ENCODE data around the gene HCRT.
"Not testable (repeated sequence)": the region's sequence is repeated elsewhere in the genome, so short reads cannot be mapped to it uniquely, and the experiment has no call there.

The HCRT gene

DNA sequence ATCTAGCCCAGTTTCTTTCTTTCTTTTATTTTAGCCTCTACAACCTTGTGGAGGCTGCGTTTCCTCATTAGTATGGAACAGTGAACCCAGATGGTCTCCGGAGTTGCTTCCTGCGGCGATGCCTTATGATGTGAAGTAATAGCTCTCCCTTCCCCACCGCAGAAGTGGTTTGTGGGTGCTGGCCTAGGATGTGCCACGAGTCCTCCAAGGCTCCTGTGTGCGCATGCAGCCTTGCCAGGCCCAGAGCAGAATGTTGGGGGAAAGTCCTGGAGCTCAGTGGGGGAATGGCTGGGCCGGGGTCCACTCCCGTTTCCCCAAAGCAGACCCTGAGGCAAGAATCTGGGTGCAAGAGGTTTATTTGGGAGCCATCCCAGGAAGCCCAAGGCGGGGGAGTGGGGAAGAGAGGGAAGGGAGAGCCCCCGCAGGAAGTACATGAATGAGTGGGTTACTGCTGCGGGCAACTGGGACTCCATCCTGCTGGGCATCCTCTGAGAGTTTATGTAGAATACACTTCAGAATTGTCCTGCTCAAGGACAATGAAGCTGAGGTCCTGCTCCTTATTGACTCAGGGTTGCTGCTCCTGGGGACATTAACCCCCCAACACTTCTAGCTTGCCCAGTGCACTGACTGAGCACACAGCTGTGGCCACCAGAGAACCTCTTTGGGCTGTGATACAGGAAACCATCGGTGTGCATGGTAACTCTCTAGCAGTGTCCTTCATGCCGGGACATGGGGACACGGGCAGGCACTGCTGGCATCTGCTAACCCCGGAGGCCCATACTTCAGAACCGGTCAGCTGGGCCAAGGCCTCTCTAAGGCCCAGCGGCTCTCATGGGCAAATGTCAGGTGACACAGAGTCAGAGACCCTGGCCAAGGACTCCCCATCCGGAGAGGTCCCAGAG lies 3.7 kb upstream of the HCRT start:
- FAIRE-seq: no peak
- no peak for DNase-seq (ENCODE audit: insufficient read length, low spot score)
- TF ChIP-seq TAF1 (IDR thresholded peaks at IDR 0.05; ENCODE audit: low read depth, low read length) (no peak), SPI1 (IDR thresholded peaks at IDR 0.05; ENCODE audit: low read depth, low read length) (no peak), PAX5 (IDR thresholded peaks at IDR 0.05; ENCODE audit: insufficient read depth, low read length, severe bottlenecking) (no peak), POLR2A (IDR thresholded peaks at IDR 0.05; ENCODE audit: low read depth, low read length) (no peak), POLR2AphosphoS5 (IDR thresholded peaks at IDR 0.05; ENCODE audit: low read depth, low read length) (no peak), POU2F2 (IDR thresholded peaks at IDR 0.05; ENCODE audit: low read depth, low read length) (no peak)

DNA sequence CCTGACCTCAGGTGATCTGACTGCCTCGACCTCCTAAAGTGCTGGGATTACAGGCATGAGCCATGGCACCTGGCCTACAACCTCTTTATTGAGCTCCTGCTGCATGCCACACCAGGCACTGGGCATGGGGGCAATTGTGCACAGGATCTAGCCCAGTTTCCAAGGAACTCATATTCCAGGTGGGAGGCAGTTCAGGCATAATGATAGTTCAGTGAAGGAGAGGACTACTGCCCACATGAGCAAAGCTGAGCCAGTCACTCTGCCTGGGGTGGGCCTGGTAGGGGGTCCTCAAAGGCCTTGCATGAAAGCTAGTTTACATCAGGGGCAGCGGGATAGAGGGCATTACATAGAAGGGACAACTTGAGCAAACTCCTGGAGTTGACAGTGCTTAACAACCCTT lies 2.6 kb upstream of the HCRT start:
- TF ChIP-seq POU2F2 (IDR thresholded peaks at IDR 0.05; ENCODE audit: low read depth, low read length) (no peak), PAX5 (IDR thresholded peaks at IDR 0.05; ENCODE audit: insufficient read depth, low read length, severe bottlenecking) (no peak), POLR2AphosphoS5 (IDR thresholded peaks at IDR 0.05; ENCODE audit: low read depth, low read length) (no peak), SPI1 (IDR thresholded peaks at IDR 0.05; ENCODE audit: low read depth, low read length) (no peak), TAF1 (IDR thresholded peaks at IDR 0.05; ENCODE audit: low read depth, low read length) (no peak), POLR2A (IDR thresholded peaks at IDR 0.05; ENCODE audit: low read depth, low read length) (no peak)
- FAIRE-seq: no peak
- DNase-seq (ENCODE audit: insufficient read length, low spot score): no peak

DNA sequence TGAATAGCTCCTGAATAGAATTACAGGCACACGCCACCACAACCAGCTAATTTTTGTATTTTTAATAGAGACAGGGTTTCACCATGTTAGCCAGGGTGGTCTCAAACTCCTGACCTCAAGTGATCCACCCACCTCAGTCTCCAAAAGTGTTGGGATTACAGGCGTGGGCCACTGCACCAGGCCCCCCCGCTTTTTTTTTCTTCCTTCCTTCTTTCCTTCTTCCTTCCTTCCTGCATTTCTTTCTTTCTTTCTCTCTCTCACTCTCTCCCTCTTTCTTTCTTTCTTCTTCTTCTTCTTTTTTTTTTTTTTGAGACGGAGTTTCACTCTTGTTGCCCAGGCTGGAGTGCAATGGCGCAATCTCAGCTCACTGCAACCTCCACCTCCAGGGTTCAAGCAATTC lies 939 bp upstream of the HCRT start:
- not testable (repeated sequence) for DNase-seq (ENCODE audit: insufficient read length, low spot score); FAIRE-seq

DNA sequence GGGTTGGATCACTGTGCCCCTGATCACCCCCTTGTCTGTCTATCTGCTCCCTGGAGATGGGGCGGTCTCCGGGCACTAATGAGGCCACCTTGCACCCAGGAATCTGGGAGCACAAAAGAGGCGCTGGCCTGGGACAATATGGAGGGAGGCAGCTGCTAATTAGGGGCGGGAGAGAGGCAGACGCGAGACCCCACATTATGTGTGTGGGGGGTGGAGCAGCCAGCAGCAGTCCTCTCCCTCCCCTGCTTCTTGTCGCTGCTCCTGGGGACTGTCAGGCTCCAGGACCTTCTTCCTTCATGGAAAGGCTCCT lies 324 bp upstream of the HCRT start:
- DNase-seq (ENCODE audit: insufficient read length, low spot score): no peak
- FAIRE-seq: no peak
- TF ChIP-seq POU2F2 (IDR thresholded peaks at IDR 0.05; ENCODE audit: low read depth, low read length) (no peak), PAX5 (IDR thresholded peaks at IDR 0.05; ENCODE audit: insufficient read depth, low read length, severe bottlenecking) (no peak), TAF1 (IDR thresholded peaks at IDR 0.05; ENCODE audit: low read depth, low read length) (no peak), POLR2A (IDR thresholded peaks at IDR 0.05; ENCODE audit: low read depth, low read length) (no peak), POLR2AphosphoS5 (IDR thresholded peaks at IDR 0.05; ENCODE audit: low read depth, low read length) (no peak), SPI1 (IDR thresholded peaks at IDR 0.05; ENCODE audit: low read depth, low read length) (no peak)

DNA sequence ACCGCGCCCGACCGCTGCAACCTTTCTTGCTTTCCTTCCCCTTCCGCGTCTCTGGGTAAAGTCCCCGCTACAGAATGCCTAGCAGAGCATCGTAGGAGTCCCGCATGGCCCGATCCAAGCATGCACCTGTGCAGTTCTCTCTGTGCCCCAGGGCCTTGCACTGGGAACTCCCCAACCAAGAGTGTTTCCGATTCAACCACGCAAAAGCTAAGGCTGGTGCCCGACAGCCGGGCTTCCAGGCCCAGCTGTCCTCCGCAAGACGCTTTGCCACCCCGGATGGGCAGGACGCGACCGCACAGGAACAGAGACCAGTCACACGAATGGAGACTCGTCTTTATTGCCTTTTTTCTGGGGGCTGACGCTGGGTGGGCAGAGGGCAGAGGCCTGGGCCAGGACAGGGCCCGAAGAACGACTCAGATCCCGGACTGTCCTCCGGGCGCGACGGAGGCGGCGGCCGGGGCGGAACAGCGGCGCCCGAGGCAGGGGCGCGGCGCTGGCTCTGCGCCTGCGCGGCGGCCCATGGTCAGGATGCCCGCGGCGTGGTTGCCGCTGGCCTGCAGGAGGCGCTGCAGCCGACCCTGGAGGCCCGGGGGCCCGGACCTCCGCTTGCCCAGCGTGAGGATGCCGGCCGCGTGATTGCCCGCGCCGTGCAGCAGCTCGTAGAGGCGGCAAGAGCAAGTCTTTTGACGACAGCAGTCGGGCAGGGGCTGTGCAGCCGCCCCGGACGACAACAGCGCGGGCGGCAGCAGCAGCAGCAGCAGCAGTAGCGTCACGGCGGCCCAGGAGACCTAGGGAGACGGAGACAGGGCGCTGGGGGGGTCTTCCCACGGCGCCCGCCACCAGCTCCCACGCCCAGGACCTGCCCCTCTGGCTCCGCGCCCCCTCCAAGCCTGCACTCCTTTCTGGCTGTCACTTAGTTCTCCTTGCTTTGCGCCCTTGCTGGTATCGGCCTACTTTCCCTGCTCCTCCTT lies 1.2 kb downstream of the HCRT start:
- DNase-seq (ENCODE audit: insufficient read length, low spot score) (peak; percentile 95), FAIRE-seq (peak; percentile 97)
- TF ChIP-seq POLR2AphosphoS5 (IDR thresholded peaks at IDR 0.05; ENCODE audit: low read depth, low read length) (no peak), POLR2A (IDR thresholded peaks at IDR 0.05; ENCODE audit: low read depth, low read length) (no peak), SPI1 (IDR thresholded peaks at IDR 0.05; ENCODE audit: low read depth, low read length) (no peak), POU2F2 (IDR thresholded peaks at IDR 0.05; ENCODE audit: low read depth, low read length) (no peak), TAF1 (IDR thresholded peaks at IDR 0.05; ENCODE audit: low read depth, low read length) (no peak), PAX5 (IDR thresholded peaks at IDR 0.05; ENCODE audit: insufficient read depth, low read length, severe bottlenecking) (no peak)

DNA sequence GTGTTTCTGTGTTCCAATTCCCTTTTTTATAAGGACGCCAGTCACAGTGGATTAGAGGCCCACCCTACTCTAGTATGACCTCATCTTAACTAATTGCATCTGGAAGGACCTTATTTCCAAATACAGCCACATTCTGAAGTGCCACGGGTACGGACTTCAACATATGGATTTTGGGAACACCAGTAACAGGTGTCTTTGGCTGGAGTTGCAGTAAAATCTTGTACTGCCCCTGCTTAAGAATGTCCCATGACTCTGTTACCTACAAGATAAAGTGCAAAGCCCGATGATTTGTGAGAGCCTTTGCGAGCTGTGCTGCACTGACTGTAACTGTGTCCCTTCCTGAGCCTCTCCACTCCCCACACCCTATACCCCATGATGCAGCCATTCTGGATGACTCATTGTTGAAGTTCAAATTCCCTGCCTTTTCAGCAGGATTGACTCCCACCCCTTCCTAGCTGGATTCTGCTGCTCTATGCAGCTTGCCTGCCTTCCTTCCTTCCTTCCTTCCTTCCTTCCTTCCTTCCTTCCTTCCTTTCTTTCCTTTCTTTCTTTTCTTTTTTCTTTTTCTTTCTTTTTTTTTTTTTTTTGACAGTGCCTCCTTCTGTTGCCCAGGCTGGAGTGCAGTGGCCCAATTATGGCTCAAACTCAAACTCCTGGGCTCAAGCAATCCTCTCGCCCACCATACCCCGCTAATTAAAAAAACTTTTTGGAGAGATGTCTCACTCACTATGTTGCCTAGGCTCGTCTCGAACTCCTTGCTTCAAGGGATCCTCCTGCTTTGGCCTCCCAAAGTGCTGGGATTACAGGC lies 2.1 kb downstream of the HCRT start:
- peak; percentile 23 for FAIRE-seq
- TF ChIP-seq POU2F2 (IDR thresholded peaks at IDR 0.05; ENCODE audit: low read depth, low read length) (no peak), TAF1 (IDR thresholded peaks at IDR 0.05; ENCODE audit: low read depth, low read length) (no peak), SPI1 (IDR thresholded peaks at IDR 0.05; ENCODE audit: low read depth, low read length) (no peak), POLR2A (IDR thresholded peaks at IDR 0.05; ENCODE audit: low read depth, low read length) (no peak)
- DNase-seq (ENCODE audit: insufficient read length, low spot score): no peak

DNA sequence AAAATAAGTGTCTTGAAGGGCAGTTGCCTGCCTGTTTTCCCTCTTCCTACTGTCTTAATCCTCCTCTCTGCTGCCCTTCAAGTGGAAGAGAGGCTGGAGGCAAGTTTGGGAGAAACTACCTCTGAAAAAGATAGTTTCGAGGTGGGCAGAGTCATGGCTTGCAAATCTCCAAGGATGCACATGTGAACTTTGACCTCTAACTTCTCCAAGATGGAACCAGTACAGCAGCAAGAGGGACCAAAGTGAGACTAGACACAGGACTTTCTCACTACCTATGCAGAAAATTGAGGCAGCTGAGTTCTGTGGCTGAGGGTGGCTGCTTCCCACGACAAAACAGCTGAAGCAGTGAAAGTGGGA lies 3.4 kb downstream of the HCRT start:
- DNase-seq (ENCODE audit: insufficient read length, low spot score) (no peak), FAIRE-seq (no peak)
- TF ChIP-seq SPI1 (IDR thresholded peaks at IDR 0.05; ENCODE audit: low read depth, low read length) (no peak), POLR2AphosphoS5 (IDR thresholded peaks at IDR 0.05; ENCODE audit: low read depth, low read length) (no peak), PAX5 (IDR thresholded peaks at IDR 0.05; ENCODE audit: insufficient read depth, low read length, severe bottlenecking) (no peak), TAF1 (IDR thresholded peaks at IDR 0.05; ENCODE audit: low read depth, low read length) (no peak), POLR2A (IDR thresholded peaks at IDR 0.05; ENCODE audit: low read depth, low read length) (no peak), POU2F2 (IDR thresholded peaks at IDR 0.05; ENCODE audit: low read depth, low read length) (no peak)

DNA sequence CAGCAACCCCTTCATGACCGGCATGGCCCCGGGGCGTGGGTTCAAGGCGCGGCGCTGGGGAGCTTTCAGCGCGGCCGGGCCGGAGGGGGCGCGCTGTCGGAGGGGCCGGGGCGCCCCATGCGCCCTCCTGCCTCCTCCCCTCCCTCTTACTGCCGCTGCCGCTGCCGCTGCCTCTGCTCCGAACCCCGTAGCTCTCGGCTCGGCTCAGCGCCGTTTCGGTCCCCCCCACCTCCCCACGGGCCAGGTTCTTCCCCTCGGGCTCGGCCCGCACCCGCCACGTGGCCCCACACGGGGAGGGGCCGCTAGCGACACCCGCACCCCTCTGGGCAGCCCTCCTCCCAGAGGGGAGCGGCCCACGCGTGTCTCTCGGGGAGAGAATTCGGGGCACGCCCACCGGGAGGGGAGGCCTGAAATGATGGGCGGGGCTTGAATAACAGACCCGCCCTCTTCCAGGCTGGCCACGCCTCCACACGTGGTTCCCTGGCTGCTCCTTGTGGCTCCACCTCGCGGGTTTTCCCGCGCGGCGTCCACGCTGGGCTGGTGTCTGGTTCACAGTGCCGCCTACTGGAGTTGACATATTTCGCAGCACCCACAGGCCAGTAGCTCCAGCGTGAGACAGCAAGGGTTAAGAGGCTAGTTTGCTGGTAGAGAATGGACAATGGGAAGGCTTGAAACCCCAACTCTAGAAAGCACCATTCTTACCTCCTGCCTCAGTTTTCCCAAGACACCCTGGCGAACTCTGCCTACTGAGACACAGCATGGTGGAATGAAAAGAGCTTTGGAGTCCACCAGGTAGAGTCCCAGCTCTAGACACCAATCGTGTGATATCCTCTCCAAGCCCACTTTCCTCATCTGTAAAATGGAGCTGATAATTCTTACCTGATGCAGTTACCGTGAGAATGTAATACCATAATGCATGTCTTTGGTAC lies 4.1 kb downstream of the HCRT start, which contains the start of gene KCNH4:
Gene KCNH4, minus strand, starts transcription at position 221 of the 929 bp plus-strand sequence. Its CDS starts 197 bp downstream, at position 24.
- TF ChIP-seq POLR2A (IDR thresholded peaks at IDR 0.05; ENCODE audit: low read depth, low read length) (no peak), POU2F2 (IDR thresholded peaks at IDR 0.05; ENCODE audit: low read depth, low read length) (no peak), PAX5 (IDR thresholded peaks at IDR 0.05; ENCODE audit: insufficient read depth, low read length, severe bottlenecking) (no peak), TAF1 (IDR thresholded peaks at IDR 0.05; ENCODE audit: low read depth, low read length) (no peak), POLR2AphosphoS5 (IDR thresholded peaks at IDR 0.05; ENCODE audit: low read depth, low read length) (no peak), SPI1 (IDR thresholded peaks at IDR 0.05; ENCODE audit: low read depth, low read length) (no peak)
- FAIRE-seq (peak; percentile 97), DNase-seq (ENCODE audit: insufficient read length, low spot score) (peak; percentile 93)

Measured in GM12891 (cell line).